ENCODE results near the gene PKP1.

- no peak for TF ChIP-seq CTCF (IDR thresholded peaks at IDR 0.05)
- TF ChIP-seq ZFX (IDR thresholded peaks at IDR 0.05; ENCODE audit: borderline replicate concordance) = no peak
These were observed 11.6 kb downstream of the PKP1 start for GRCh38 chr1:201294876-201295275.

Data from 22Rv1 (cell line).